Measurements from ENCODE around the gene CARD18. TPM values are rescaled to one million over a fixed set of nuclear protein-coding genes. Genes with fewer than 3 reads are reported as not detected.

Gene CARD18
- total RNA-seq, 1 donor from 2014 or later = 0.63 TPM

- no peak overlapping the region for H3K27ac ChIP-seq (replicated peaks)
- no peak for DNase-seq
- intact Hi-C loops (cut with micrococcal nuclease) = no loop called here
- no peak for TF ChIP-seq CTCF (IDR thresholded peaks at IDR 0.05; ENCODE audit: borderline replicate concordance)
- H3K4me1 ChIP-seq = peaks cover 5% of the 10 kb centered on the region
- no peaks in the 10 kb centered on the region for H3K36me3 ChIP-seq
- H3K4me3 ChIP-seq = no peak overlapping the region
- H3K27me3 ChIP-seq (ENCODE audit: low read depth) = no peaks in the 10 kb centered on the region
- H3K9me3 ChIP-seq (replicated peaks) = no peaks in the 10 kb centered on the region
These were observed 13.0 kb upstream of the CARD18 start for GRCh38 chr11:105152560-105152959.

DNA sequence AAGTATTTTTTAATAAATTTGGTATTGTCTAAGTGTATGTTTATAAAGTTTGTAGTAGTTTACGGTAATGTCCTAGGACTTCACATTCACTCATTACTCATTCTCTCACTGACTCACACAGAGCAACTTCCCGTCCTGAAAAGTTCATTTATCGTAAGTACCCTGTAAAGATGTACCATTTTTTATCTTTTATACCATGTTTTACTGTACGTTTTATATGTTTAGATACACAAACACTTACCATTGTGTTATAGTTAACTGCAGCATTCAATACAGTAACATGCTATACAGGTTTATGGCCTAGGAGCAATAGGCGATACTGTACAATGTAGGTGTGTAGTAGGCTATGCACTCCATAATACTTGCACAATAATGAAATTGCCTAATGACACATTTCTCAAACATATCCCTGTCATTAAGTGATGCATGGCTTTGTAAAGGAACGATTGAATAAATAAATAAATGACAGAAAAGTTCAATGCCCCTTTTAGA, 12.5 kb upstream of the CARD18 start:
- no peaks in the 10 kb centered on the region for H3K36me3 ChIP-seq
- intact Hi-C loops (cut with micrococcal nuclease) = no loop called here
- peaks cover 5% of the 10 kb centered on the region for H3K4me1 ChIP-seq
- H3K4me3 ChIP-seq = no peak overlapping the region
- DNase-seq = no peak
- H3K9me3 ChIP-seq (replicated peaks) = no peaks in the 10 kb centered on the region
- no peaks in the 10 kb centered on the region for H3K27me3 ChIP-seq (ENCODE audit: low read depth)
- no peak for TF ChIP-seq CTCF (IDR thresholded peaks at IDR 0.05; ENCODE audit: borderline replicate concordance)
- no peak overlapping the region for H3K27ac ChIP-seq (replicated peaks)

DNA sequence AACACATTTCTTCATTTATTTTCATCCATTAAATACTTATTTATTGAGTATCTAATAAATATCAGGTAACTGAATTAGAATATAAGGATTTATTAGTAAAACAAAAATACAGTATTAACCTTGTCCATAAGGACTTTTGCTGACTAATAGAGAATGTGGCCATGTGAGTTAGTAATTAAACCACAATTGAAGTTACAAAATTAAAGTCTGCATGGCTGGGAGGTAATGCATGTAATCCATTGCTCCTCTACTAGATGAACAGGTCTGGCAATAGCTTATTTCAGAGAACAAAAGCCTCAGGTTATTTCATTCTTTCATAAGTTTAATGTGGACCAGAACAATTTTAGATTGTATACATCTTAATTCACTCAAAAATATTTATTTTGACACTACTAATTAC, 9.9 kb upstream of the CARD18 start:
- no peak overlapping the region for H3K4me3 ChIP-seq
- intact Hi-C loops (cut with micrococcal nuclease) = no loop called here
- no peaks in the 10 kb centered on the region for H3K36me3 ChIP-seq
- H3K27ac ChIP-seq (replicated peaks) = no peak overlapping the region
- TF ChIP-seq CTCF (IDR thresholded peaks at IDR 0.05; ENCODE audit: borderline replicate concordance) = no peak
- H3K4me1 ChIP-seq = no peaks in the 10 kb centered on the region
- no peak for DNase-seq
- no peaks in the 10 kb centered on the region for H3K9me3 ChIP-seq (replicated peaks)
- no peaks in the 10 kb centered on the region for H3K27me3 ChIP-seq (ENCODE audit: low read depth)

- no peak overlapping the region for H3K27ac ChIP-seq (replicated peaks)
- H3K4me3 ChIP-seq = no peak overlapping the region
- no peaks in the 10 kb centered on the region for H3K4me1 ChIP-seq
- H3K27me3 ChIP-seq (ENCODE audit: low read depth) = no peaks in the 10 kb centered on the region
- no peaks in the 10 kb centered on the region for H3K9me3 ChIP-seq (replicated peaks)
- DNase-seq = no peak
- intact Hi-C loops (cut with micrococcal nuclease) = no loop called here
- no peaks in the 10 kb centered on the region for H3K36me3 ChIP-seq
- TF ChIP-seq CTCF (IDR thresholded peaks at IDR 0.05; ENCODE audit: borderline replicate concordance) = no peak
These were observed 8.7 kb upstream of the CARD18 start for GRCh38 chr11:105148241-105148640.

DNA sequence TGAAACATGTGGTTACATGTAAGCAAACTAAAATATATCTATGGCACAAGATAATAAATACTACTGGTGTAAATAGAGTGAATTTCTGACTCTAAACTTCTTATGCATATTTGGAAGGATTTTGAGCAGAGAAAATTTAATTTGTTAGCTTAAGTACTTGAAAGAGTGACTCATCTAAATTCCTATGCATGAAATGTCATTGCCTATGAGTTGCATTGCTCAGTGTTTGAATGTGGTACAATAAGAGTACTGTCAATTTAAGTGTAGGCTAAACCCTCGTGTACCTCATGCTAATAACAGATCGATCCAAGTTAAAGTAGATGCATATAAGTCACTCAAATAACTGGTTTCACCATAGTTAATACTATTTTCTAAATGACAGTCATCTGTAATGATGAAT, 5.3 kb upstream of the CARD18 start:
- Histone ChIP-seq H3K27ac (replicated peaks) (no peak overlapping the region), H3K36me3 (no peaks in the 10 kb centered on the region), H3K9me3 (replicated peaks) (no peaks in the 10 kb centered on the region), H3K4me1 (peaks cover 6% of the 10 kb centered on the region), H3K27me3 (ENCODE audit: low read depth) (no peaks in the 10 kb centered on the region), H3K4me3 (no peak overlapping the region)
- intact Hi-C loops (cut with micrococcal nuclease) = no loop called here
- no peak for TF ChIP-seq CTCF (IDR thresholded peaks at IDR 0.05; ENCODE audit: borderline replicate concordance)
- DNase-seq = no peak

DNA sequence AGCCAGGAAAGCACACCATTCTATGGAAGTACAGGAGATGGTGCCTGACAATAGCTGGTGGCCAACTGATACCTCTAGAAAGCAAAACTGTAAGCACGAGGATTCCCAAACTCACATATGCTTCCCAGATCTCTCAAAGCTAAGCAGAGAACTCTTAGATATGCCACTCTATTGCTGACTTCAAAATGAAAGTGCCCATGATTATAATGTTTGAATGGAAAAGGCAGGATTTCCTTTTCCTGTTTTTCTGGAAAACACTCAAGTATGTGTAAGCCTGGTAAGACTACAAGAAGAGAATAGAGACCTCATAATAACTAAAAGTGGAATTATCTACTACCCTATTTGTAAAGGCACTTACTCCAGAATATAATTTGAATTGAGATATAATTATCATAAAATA, 2.6 kb upstream of the CARD18 start:
- Histone ChIP-seq H3K27ac (replicated peaks) (peak overlapping the region; percentile 45), H3K36me3 (no peaks in the 10 kb centered on the region), H3K27me3 (ENCODE audit: low read depth) (no peaks in the 10 kb centered on the region), H3K4me3 (no peak overlapping the region), H3K4me1 (peaks cover 11% of the 10 kb centered on the region), H3K9me3 (replicated peaks) (no peaks in the 10 kb centered on the region)
- DNase-seq = no peak
- TF ChIP-seq CTCF (IDR thresholded peaks at IDR 0.05; ENCODE audit: borderline replicate concordance) = no peak
- intact Hi-C loops (cut with micrococcal nuclease) = no loop called here

Measured in left ventricle myocardium inferior (tissue), 1 donor.